Neural progenitor cell (in vitro differentiated cells): Measurements from ENCODE around the gene PHF19. TPM values are rescaled to one million over a fixed set of nuclear protein-coding genes. Genes with fewer than 3 reads are reported as not detected.

Experiments
- DNase-seq: peaks from one replicate; pipeline ENCODE4 v3.0.0-alpha.2; 2016; ENCODE audit warnings: low spot score
- H2AFZ ChIP-seq: fragments of 200-600 bp; sonication (generic); replicated peaks from 2 replicates; pipeline ENCODE4 v1.6.1; 2016; ENCODE audit warnings: antibody characterized with exemption
- H3F3A ChIP-seq: fragments of 200-600 bp; sonication (generic); 2 replicates; pipeline ENCODE4 v1.6.1; 2016; ENCODE audit warnings: antibody characterized with exemption, low read depth
- H3K27ac ChIP-seq: fragments of 200-600 bp; sonication (generic); 2 replicates; pipeline ENCODE4 v1.5.1; 2016; ENCODE audit warnings: mild to moderate bottlenecking
- H3K27me3 ChIP-seq: fragments of 200-600 bp; sonication (generic); 2 replicates; pipeline ENCODE4 v1.6.1; 2016; ENCODE audit warnings: mild to moderate bottlenecking, moderate library complexity
- H3K36me3 ChIP-seq: fragments of 200-600 bp; sonication (generic); 2 replicates; pipeline ENCODE4 v1.5.1; 2016
- H3K4me1 ChIP-seq: fragments of 200-600 bp; sonication (generic); 2 replicates; pipeline ENCODE4 v1.6.1; 2016; ENCODE audit warnings: mixed run types
- H3K4me2 ChIP-seq: fragments of 200-600 bp; sonication (generic); 2 replicates; pipeline ENCODE4 v1.6.1; 2016
- H3K4me3 ChIP-seq: fragments of 200-600 bp; sonication (generic); 2 replicates; pipeline ENCODE4 v1.5.1; 2016
- H3K79me2 ChIP-seq: fragments of 200-600 bp; sonication (generic); 2 replicates; pipeline ENCODE4 v1.6.1; 2016; ENCODE audit warnings: low read depth
- H3K9ac ChIP-seq: fragments of 200-600 bp; sonication (generic); 2 replicates; pipeline ENCODE4 v1.6.1; 2016
- H3K9me3 ChIP-seq: fragments of 200-600 bp; sonication (generic); 2 replicates; pipeline ENCODE4 v1.5.1; 2016; ENCODE audit warnings: low read depth
- H4K20me1 ChIP-seq: fragments of 200-600 bp; sonication (generic); 2 replicates; pipeline ENCODE4 v1.6.1; 2016; ENCODE audit warnings: low read depth
- H3K27ac Mint-ChIP-seq: 3 replicates; pipeline ENCODE4 v1.8.0; 2021; ENCODE audit warnings: mixed read lengths
- H3K27me3 Mint-ChIP-seq: 2 replicates; pipeline ENCODE4 v1.8.0; 2022; ENCODE audit warnings: low read depth, mild to moderate bottlenecking, inconsistent platforms, moderate library complexity, mixed read lengths; ENCODE audit not compliant: insufficient read depth
- H3K36me3 Mint-ChIP-seq: 3 replicates; pipeline ENCODE4 v1.8.0; 2021; ENCODE audit warnings: mixed read lengths
- H3K4me1 Mint-ChIP-seq: 3 replicates; pipeline ENCODE4 v1.8.0; 2021; ENCODE audit warnings: mixed read lengths
- H3K4me3 Mint-ChIP-seq: 3 replicates; pipeline ENCODE4 v1.8.0; 2021; ENCODE audit warnings: mild to moderate bottlenecking, moderate library complexity, mixed read lengths
- H3K9me3 Mint-ChIP-seq: 3 replicates; pipeline ENCODE4 v1.8.0; 2020; ENCODE audit warnings: mixed read lengths
- CTCF ChIP-seq: fragments of 200-600 bp; sonication (generic); IDR thresholded peaks from 2 replicates; pipeline ENCODE4 v1.5.1; 2017; ENCODE audit warnings: antibody characterized with exemption, mild to moderate bottlenecking
- EZH2 ChIP-seq: fragments of 200-600 bp; sonication (generic); IDR thresholded peaks from 2 replicates; pipeline ENCODE4 v1.6.1; 2017; ENCODE audit warnings: antibody characterized with exemption, mild to moderate bottlenecking, moderate library complexity
- EZH2phosphoT487 ChIP-seq: fragments of 200-600 bp; sonication (generic); IDR thresholded peaks from 2 replicates; pipeline ENCODE4 v1.6.1; 2017; ENCODE audit warnings: antibody characterized with exemption
- total RNA-seq: library from RNA; depleted of rRNA; stranded (reverse); fragments of >200 nt; gene quantifications from 2 replicates; pipeline ENCODE4 v1.2.3, GENCODE V29; 2015; ENCODE audit warnings: low replicate concordance

The PHF19 gene
- total RNA-seq, 1 donor from 2014 or later: 45.1 TPM

- Histone ChIP-seq H3K4me2 (no peak overlapping the region), H3K9ac (no peak overlapping the region), H3K79me2 (no peaks in the 10 kb centered on the region), H3K4me3 (no peak overlapping the region), H3F3A (no peaks in the 10 kb centered on the region), H3K27ac (no peak overlapping the region), H2AFZ (no peak overlapping the region), H3K9me3 (no peaks in the 10 kb centered on the region), H3K4me1 (no peaks in the 10 kb centered on the region), H3K36me3 (no peaks in the 10 kb centered on the region), H3K27me3 (no peaks in the 10 kb centered on the region), H4K20me1 (no peaks in the 10 kb centered on the region)
- Mint-ChIP-seq H3K9me3 (no peaks in the 10 kb centered on the region), H3K4me1 (peaks cover 3% of the 10 kb centered on the region), H3K27ac (no peak overlapping the region), H3K4me3 (no peak overlapping the region), H3K36me3 (no peaks in the 10 kb centered on the region), H3K27me3 (peaks cover 3% of the 10 kb centered on the region)
- TF ChIP-seq EZH2 (no peak), CTCF (no peak), EZH2phosphoT487 (no peak)
- no peak for DNase-seq
Measured at GRCh38 chr9:120911295-120911837, 34.4 kb upstream of the PHF19 start.

- H3F3A ChIP-seq: no peaks in the 10 kb centered on the region
- H2AFZ ChIP-seq: no peak overlapping the region
- H3K27ac ChIP-seq: no peak overlapping the region
- H4K20me1 ChIP-seq: no peaks in the 10 kb centered on the region
- Mint-ChIP-seq H3K9me3 (no peaks in the 10 kb centered on the region), H3K36me3 (no peaks in the 10 kb centered on the region), H3K27me3 (peaks cover 3% of the 10 kb centered on the region), H3K4me3 (no peak overlapping the region), H3K4me1 (peaks cover 3% of the 10 kb centered on the region), H3K27ac (no peak overlapping the region)
- H3K4me1 ChIP-seq: no peaks in the 10 kb centered on the region
- no peak overlapping the region for H3K9ac ChIP-seq
- TF ChIP-seq EZH2phosphoT487 (no peak), EZH2 (no peak), CTCF (no peak)
- H3K79me2 ChIP-seq: no peaks in the 10 kb centered on the region
- H3K4me2 ChIP-seq: no peak overlapping the region
- no peaks in the 10 kb centered on the region for H3K36me3 ChIP-seq
- no peaks in the 10 kb centered on the region for H3K27me3 ChIP-seq
- DNase-seq: no peak
- H3K4me3 ChIP-seq: no peak overlapping the region
- H3K9me3 ChIP-seq: no peaks in the 10 kb centered on the region
Measured at GRCh38 chr9:120910643-120911042, 33.7 kb upstream of the PHF19 start.

GRCh38 chr9:120909904-120910303 is 32.9 kb upstream of the PHF19 start:
- Histone ChIP-seq H3K27ac (no peak overlapping the region), H3K79me2 (no peaks in the 10 kb centered on the region), H3K4me1 (no peaks in the 10 kb centered on the region), H2AFZ (no peak overlapping the region), H3F3A (no peaks in the 10 kb centered on the region), H3K9ac (no peak overlapping the region), H3K4me3 (no peak overlapping the region), H3K27me3 (no peaks in the 10 kb centered on the region), H3K9me3 (no peaks in the 10 kb centered on the region), H3K4me2 (no peak overlapping the region), H3K36me3 (no peaks in the 10 kb centered on the region), H4K20me1 (no peaks in the 10 kb centered on the region)
- no peaks in the 10 kb centered on the region for H3K36me3 Mint-ChIP-seq
- H3K27ac Mint-ChIP-seq: no peak overlapping the region
- peaks cover 3% of the 10 kb centered on the region for H3K4me1 Mint-ChIP-seq
- no peak overlapping the region for H3K4me3 Mint-ChIP-seq
- TF ChIP-seq CTCF: no peak
- no peak for TF ChIP-seq EZH2
- no peak for TF ChIP-seq EZH2phosphoT487
- no peak for DNase-seq
- no peaks in the 10 kb centered on the region for H3K9me3 Mint-ChIP-seq
- peaks cover 3% of the 10 kb centered on the region for H3K27me3 Mint-ChIP-seq
